ENCODE results near the gene MSL2.
"Not testable (repeated sequence)": the region's sequence is repeated elsewhere in the genome, so short reads cannot be mapped to it uniquely, and the experiment has no call there.

MSL2 gene

GRCh38 chr3:136149667-136150066 lies 46.5 kb downstream of the MSL2 start:
- in situ Hi-C loops (cut with HindIII; ENCODE audit: low sequenced_read_pairs), result no loop called here

DNA sequence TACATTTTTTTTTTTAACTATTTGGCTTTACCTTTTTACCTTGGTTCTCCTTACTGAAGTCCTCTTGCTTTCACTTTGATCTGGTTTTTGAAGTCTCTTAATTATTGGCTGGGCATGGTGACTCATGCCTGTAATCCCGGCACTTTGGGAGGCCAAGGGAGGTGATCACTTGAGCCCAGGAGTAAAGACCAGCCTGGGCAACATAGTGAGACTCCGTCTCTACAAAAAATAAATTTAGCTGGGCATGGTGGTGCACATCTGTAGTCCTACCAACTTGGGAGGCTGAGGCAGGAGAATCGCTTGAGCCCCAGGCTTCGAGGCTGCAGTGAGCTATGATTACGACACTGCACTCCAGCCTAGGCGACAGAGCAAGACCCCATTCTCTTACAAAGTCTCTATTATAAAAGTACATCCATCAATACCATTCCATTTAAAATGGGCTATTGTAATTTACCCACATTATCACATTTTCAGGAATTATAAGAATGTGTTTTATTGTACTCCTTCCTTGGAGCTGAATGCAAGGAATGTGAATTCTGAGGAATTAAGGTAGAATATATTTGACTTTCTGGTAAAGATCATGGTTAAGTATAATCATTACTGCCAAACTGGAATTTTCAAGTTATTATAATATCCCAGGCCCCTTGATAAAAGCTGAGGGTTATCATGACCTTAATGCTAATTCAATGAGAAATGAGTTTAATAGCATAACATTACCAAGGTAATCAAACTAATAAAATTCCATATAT lies 49.0 kb downstream of the MSL2 start:
- in situ Hi-C loops (cut with HindIII; ENCODE audit: low sequenced_read_pairs), result no loop called here

DNA sequence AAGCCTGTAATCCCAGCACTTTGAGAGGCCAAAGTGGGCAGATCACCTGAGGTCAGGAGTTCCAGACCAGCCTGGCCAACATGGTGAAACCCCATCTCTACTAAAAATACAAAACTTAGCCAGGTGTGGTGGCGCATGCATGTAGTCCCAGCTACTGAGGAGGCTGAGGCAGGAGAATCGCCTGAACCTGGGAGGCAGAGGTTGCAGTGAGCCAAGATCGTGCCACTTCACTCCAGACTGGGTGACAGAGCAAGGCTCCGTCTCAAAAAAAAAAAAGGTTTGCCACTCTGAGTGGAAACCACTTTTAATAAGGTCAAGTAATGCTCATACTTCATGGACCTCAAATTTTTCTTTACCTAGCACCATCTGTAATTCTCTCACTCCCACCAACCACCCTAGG lies 51.7 kb downstream of the MSL2 start:
- in situ Hi-C loops (cut with HindIII; ENCODE audit: low sequenced_read_pairs), result loop anchor here (5.0 kb wide), 2 partner anchors 33 to 63 kb away; no protein-coding TSS in a partner anchor

DNA sequence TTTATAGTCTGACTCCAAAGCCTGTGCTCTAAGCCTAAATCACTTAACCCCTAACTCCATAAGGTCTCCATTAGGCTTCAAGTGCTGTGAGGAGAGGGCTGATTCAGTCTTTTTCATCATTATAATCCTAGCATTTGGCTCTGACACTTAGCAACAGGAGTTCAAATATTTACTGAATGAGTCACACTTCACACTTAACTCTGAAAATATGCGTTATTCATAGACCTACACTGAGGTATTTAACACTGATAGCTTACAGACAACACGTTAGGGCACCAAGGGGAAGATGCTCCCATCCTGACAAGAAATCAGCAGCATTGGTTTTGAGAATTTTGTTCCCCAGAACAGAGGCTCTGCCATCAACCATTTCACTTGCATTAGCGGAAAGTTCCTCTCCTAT lies 53.5 kb downstream of the MSL2 start:
- in situ Hi-C loops (cut with HindIII; ENCODE audit: low sequenced_read_pairs), result loop anchor here (5.0 kb wide), 2 partner anchors 35 to 65 kb away; no protein-coding TSS in a partner anchor

DNA sequence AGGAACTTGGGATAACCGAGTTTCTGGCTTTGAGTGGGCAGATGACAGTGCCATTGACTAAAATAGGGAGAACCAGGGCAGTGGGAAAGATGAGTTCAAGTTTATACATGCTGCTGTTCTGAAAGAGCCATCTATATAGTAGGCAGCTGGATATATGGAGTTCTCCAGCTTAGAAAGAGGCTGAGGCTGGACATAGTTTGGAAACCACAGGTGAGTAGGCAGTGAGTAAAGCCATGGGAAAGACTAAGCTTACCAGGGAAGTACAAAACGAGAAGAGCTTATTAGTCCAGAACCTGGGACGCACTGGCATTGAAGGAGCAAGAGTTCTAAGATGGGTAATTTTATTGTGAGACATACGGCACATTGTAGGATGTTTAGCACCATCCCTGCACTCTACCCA lies 54.2 kb downstream of the MSL2 start:
- in situ Hi-C loops (cut with HindIII; ENCODE audit: low sequenced_read_pairs), result loop anchor here (5.0 kb wide), 2 partner anchors 35 to 65 kb away; no protein-coding TSS in a partner anchor

GRCh38 chr3:136141291-136141785 lies 54.8 kb downstream of the MSL2 start:
- in situ Hi-C loops (cut with HindIII; ENCODE audit: low sequenced_read_pairs), result loop anchor here (5.0 kb wide), 2 partner anchors 36 to 66 kb away; no protein-coding TSS in a partner anchor

DNA sequence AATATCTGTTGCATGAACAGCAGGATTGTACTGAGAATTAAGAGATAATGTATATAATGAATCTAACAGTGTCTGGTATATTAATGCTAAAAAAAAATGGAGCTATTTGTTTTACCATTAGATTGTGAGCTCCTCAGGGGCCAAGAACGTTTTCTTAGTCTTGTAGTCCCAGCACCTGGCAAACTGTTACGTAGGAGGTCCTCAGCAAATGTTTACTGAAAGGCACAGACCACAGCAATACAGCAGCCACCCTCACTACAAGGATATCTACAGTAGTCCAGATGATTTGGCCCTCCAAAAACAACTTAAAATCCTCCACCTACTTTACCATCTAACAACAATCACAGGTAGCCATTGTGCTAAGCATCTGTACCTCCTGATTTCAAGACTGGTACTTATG lies 59.7 kb downstream of the MSL2 start:
- in situ Hi-C loops (cut with HindIII; ENCODE audit: low sequenced_read_pairs), result no loop called here

DNA sequence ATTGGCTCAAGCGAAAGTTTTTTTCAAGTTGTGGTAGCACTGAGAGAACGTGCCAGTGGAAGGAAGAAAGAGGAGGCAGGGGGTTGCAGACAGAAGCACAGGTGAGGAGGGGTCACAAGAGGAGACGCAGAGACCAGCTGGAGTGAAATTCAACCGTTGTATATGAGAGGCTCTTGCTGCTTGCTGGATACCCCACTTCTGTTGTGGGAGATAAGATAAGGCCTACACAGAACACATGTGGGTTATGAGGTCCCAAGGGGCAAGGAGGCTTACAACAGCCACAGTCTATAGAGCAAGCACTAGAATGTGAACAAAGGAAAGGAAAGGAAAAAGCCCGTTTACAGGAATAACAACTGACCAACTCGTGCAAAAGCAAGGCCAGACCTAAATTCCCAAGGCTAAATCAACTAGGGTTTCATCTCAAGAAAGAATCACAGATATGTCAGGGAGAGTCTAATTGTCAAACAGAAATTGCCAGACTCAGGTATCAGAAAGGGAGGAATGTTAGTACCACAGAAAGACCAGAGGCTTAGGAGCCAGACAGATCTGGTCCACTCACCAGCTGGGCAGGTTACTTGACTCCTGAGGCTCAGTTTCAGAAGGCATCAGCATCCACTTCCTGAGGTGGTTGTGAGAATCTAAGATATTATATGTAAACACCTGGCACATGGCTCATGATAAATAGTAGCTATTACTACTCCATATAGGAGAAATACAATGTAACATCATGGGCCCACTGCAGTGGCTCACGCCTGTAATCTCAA lies 60.9 kb downstream of the MSL2 start:
- in situ Hi-C loops (cut with HindIII; ENCODE audit: low sequenced_read_pairs), result no loop called here

- in situ Hi-C loops (cut with HindIII; ENCODE audit: low sequenced_read_pairs), result no loop called here
Observed at GRCh38 chr3:136134091-136134490, 62.0 kb downstream of the MSL2 start.

DNA sequence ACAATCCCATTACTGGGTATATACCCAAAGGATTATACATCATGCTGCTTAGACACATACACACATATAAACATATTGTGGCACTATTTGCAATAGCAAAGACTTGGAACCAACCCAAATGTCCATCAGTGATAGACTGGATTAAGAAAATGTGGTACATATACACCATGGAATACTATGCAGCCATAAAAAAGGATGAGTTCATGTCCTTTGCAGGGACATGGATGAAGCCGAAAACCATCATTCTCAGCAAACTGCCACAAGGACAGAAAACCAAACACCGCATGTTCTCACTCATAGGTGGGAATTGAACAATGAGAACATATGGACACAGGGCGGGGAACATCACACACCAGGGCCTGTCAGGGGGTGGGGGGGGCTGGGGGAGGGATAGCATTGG lies 64.5 kb downstream of the MSL2 start:
- in situ Hi-C loops (cut with HindIII; ENCODE audit: low sequenced_read_pairs), result not testable (repeated sequence)

- in situ Hi-C loops (cut with HindIII; ENCODE audit: low sequenced_read_pairs), result no loop called here
Observed at GRCh38 chr3:136122006-136122405, 74.1 kb downstream of the MSL2 start.

DNA sequence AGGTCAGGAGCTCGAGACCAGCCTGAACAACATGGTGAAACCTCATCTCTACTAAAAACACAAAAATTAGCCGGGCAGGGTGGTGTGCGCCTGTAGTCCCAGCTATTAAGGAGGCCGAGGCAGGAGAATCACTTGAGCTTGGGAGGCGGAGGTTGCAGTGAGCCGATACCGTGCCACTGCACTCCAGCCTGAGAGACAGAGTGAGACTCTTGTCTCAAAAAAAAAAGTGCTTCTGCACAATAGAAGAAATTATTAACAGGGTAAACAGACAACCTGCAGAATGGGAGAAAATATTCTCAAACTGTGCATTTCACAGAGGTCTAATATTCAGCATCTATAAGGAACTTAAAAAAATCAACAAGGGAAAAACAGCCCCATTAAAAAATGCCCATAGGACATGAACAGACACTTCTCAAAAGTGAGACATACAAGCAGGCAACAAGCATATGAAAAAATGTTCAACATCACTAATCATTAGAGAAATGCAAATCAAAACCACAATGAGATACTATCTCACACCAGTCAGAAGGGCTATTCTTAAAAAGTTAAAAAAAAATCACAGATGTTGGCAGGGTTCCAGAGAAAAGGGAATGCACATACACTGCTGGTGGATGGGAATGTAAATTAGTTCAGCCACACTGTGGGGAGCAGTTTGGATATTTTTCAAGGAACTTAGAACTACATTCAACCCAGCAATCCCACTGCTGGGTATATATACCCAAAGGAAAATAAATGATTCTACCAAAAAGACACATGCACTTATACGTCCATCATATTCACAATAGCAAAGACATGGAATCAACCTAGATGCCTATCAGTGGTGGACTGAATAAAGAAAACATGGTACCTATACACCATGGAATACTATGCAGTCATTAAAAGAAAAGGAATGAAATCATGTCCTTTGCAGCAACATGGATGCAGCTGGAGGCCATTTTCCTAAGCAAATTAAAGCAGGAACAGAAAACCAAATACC lies 75.5 kb downstream of the MSL2 start:
- in situ Hi-C loops (cut with HindIII; ENCODE audit: low sequenced_read_pairs), result no loop called here

- in situ Hi-C loops (cut with HindIII; ENCODE audit: low sequenced_read_pairs), result not testable (repeated sequence)
Observed at GRCh38 chr3:136119783-136120182, 76.4 kb downstream of the MSL2 start.

GRCh38 chr3:136119332-136119731 lies 76.8 kb downstream of the MSL2 start:
- in situ Hi-C loops (cut with HindIII; ENCODE audit: low sequenced_read_pairs), result not testable (repeated sequence)

GRCh38 chr3:136114421-136114820 lies 81.7 kb downstream of the MSL2 start:
- in situ Hi-C loops (cut with HindIII; ENCODE audit: low sequenced_read_pairs), result no loop called here

DNA sequence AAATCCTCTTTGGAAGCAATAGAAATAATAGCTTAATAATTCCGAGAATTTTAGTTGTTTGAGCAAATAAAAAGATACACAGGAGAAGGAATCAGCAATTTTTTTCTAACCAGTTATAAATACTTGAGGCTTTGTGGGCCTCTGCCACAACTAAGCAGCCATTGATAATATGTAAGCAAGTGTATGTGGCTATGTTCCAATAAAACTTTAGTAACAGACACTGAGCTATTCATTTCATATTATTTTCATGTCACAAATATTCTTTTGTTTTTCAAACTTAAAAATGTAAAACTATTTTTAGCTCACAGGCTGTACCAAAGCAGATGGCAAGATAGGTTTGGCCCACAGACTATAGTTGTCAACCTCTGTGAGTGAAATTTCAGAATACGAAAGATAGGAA lies 85.7 kb downstream of the MSL2 start:
- in situ Hi-C loops (cut with HindIII; ENCODE audit: low sequenced_read_pairs), result no loop called here

GRCh38 chr3:136109499-136109898 lies 86.6 kb downstream of the MSL2 start:
- in situ Hi-C loops (cut with HindIII; ENCODE audit: low sequenced_read_pairs), result no loop called here

- in situ Hi-C loops (cut with HindIII; ENCODE audit: low sequenced_read_pairs), result no loop called here
Observed at GRCh38 chr3:136106101-136106500, 90.0 kb downstream of the MSL2 start.

GRCh38 chr3:136105044-136105443 lies 91.1 kb downstream of the MSL2 start:
- in situ Hi-C loops (cut with HindIII; ENCODE audit: low sequenced_read_pairs), result no loop called here
